ENCODE data around the gene LMBRD1.
"Not testable (repeated sequence)": the region's sequence is repeated elsewhere in the genome, so short reads cannot be mapped to it uniquely, and the experiment has no call there.

Gene LMBRD1

GRCh38 chr6:69798796-69799195, 2.0 kb upstream of the LMBRD1 start:
- in situ Hi-C loops (cut with HindIII; ENCODE audit: low sequenced_read_pairs), result not testable (repeated sequence)

GRCh38 chr6:69796073-69796641, 653 bp downstream of the LMBRD1 start:
- in situ Hi-C loops (cut with HindIII; ENCODE audit: low sequenced_read_pairs), result no loop called here

- in situ Hi-C loops (cut with HindIII; ENCODE audit: low sequenced_read_pairs), result no loop called here
These were observed 1.2 kb downstream of the LMBRD1 start for GRCh38 chr6:69795469-69796072.

GRCh38 chr6:69792292-69792691, 4.5 kb downstream of the LMBRD1 start:
- in situ Hi-C loops (cut with HindIII; ENCODE audit: low sequenced_read_pairs), result no loop called here

- in situ Hi-C loops (cut with HindIII; ENCODE audit: low sequenced_read_pairs), result no loop called here
These were observed 5.7 kb downstream of the LMBRD1 start for GRCh38 chr6:69791065-69791471.

- in situ Hi-C loops (cut with HindIII; ENCODE audit: low sequenced_read_pairs), result no loop called here
These were observed 6.2 kb downstream of the LMBRD1 start for GRCh38 chr6:69790629-69791028.

GRCh38 chr6:69789578-69789977, 7.2 kb downstream of the LMBRD1 start:
- in situ Hi-C loops (cut with HindIII; ENCODE audit: low sequenced_read_pairs), result no loop called here

- in situ Hi-C loops (cut with HindIII; ENCODE audit: low sequenced_read_pairs), result not testable (repeated sequence)
These were observed 9.4 kb downstream of the LMBRD1 start for GRCh38 chr6:69787436-69787835.

GRCh38 chr6:69785697-69786096, 11.1 kb downstream of the LMBRD1 start:
- in situ Hi-C loops (cut with HindIII; ENCODE audit: low sequenced_read_pairs), result no loop called here

GRCh38 chr6:69784595-69785377, 12.0 kb downstream of the LMBRD1 start:
- in situ Hi-C loops (cut with HindIII; ENCODE audit: low sequenced_read_pairs), result no loop called here

GRCh38 chr6:69783108-69783507, 13.7 kb downstream of the LMBRD1 start:
- in situ Hi-C loops (cut with HindIII; ENCODE audit: low sequenced_read_pairs), result no loop called here

- in situ Hi-C loops (cut with HindIII; ENCODE audit: low sequenced_read_pairs), result no loop called here
These were observed 16.1 kb downstream of the LMBRD1 start for GRCh38 chr6:69780585-69781178.

GRCh38 chr6:69775941-69776340, 20.9 kb downstream of the LMBRD1 start:
- in situ Hi-C loops (cut with HindIII; ENCODE audit: low sequenced_read_pairs), result no loop called here

- in situ Hi-C loops (cut with HindIII; ENCODE audit: low sequenced_read_pairs), result no loop called here
These were observed 21.3 kb downstream of the LMBRD1 start for GRCh38 chr6:69775585-69775849.

GRCh38 chr6:69774740-69775584, 21.8 kb downstream of the LMBRD1 start:
- in situ Hi-C loops (cut with HindIII; ENCODE audit: low sequenced_read_pairs), result no loop called here

GRCh38 chr6:69771158-69771906, 25.5 kb downstream of the LMBRD1 start:
- in situ Hi-C loops (cut with HindIII; ENCODE audit: low sequenced_read_pairs), result no loop called here

- in situ Hi-C loops (cut with HindIII; ENCODE audit: low sequenced_read_pairs), result no loop called here
These were observed 28.1 kb downstream of the LMBRD1 start for GRCh38 chr6:69768664-69769063.

- in situ Hi-C loops (cut with HindIII; ENCODE audit: low sequenced_read_pairs), result no loop called here
These were observed 33.0 kb downstream of the LMBRD1 start for GRCh38 chr6:69763763-69764162.

- in situ Hi-C loops (cut with HindIII; ENCODE audit: low sequenced_read_pairs), result no loop called here
These were observed 35.0 kb downstream of the LMBRD1 start for GRCh38 chr6:69761853-69762252.

GRCh38 chr6:69758214-69758613, 38.6 kb downstream of the LMBRD1 start:
- in situ Hi-C loops (cut with HindIII; ENCODE audit: low sequenced_read_pairs), result no loop called here

Measured in endothelial cell of hepatic sinusoid (primary cell).